Heart left ventricle (tissue), 16 donors: Measurements from ENCODE around the gene PFDN4. TPM values are rescaled to one million over a fixed set of nuclear protein-coding genes. Genes with fewer than 3 reads are reported as not detected.

Experiments
- ATAC-seq, 4 donors: fragments of 200-7000 bp; cut with Tn5 transposase; one replicate each; pipeline ENCODE4 v1.9.1; 2020 to 2022; ENCODE audit warnings: moderate library complexity in 4 of 4, mild to moderate bottlenecking in 3 of 4, moderate number of reproducible peaks in 1 of 4
- DNase-seq, 5 donors: peaks; one replicate each; pipeline ENCODE4 v3.0.0-alpha.2; 2020
- H3K27ac ChIP-seq, 12 donors: fragments of 200-600 bp; sonication (generic) in 4 of 12; one replicate each; pipeline versions ENCODE4 v1.5.0 to v1.8.0; 2016 to 2022; ENCODE audit warnings: mild to moderate bottlenecking in 2 of 12
- H3K27me3 ChIP-seq, 9 donors: fragments of 200-600 bp; sonication (generic) in 2 of 9; one replicate each; pipeline versions ENCODE4 v1.5.1 to v1.8.0; 2016 to 2022; ENCODE audit warnings: mild to moderate bottlenecking in 3 of 9
- H3K36me3 ChIP-seq, 9 donors: fragments of 200-600 bp; sonication (generic) in 2 of 9; one replicate each; pipeline versions ENCODE4 v1.5.0 to v1.8.0; 2018 to 2022; ENCODE audit warnings: mild to moderate bottlenecking in 2 of 9
- H3K4me1 ChIP-seq, 12 donors: fragments of 200-600 bp; sonication (generic) in 4 of 12; one replicate each; pipeline versions ENCODE4 v1.5.0 to v1.8.0; 2016 to 2022; ENCODE audit warnings: mild to moderate bottlenecking in 3 of 12
- H3K4me3 ChIP-seq, 12 donors: fragments of 200-600 bp; sonication (generic) in 4 of 12; one replicate each; pipeline versions ENCODE4 v1.5.0 to v1.8.0; 2017 to 2022; ENCODE audit warnings: mild to moderate bottlenecking in 9 of 12, moderate library complexity in 4 of 12
- H3K9me3 ChIP-seq, 12 donors: fragments of 200-600 bp; sonication (generic) in 4 of 12; one replicate each; pipeline versions ENCODE4 v1.5.0 to v1.8.0; 2016 to 2022; ENCODE audit warnings: mild to moderate bottlenecking in 1 of 12
- POLR2A ChIP-seq, 2 donors: fragments of 450-650 bp; IDR thresholded peaks; one replicate each; pipeline ENCODE4 v1.6.1; 2017; ENCODE audit warnings: antibody characterized with exemption in 2 of 2, mild to moderate bottlenecking in 2 of 2, moderate library complexity in 2 of 2
- WGBS, 4 donors: extraction: QIAGEN DNeasy Blood & Tissue Kit in 2 of 4; methylation state at CpG; one replicate each; pipeline versions ENCODE4 v1.1.5 to v1.1.7; 2013 to 2018; 5-methylcytosine and 5-hydroxymethylcytosine counted together
- intact Hi-C, 10 donors: fragments of 100-400 bp; cut with DNase I; formaldehyde crosslinking; loops; one replicate each; pipeline versions ENCODE4 v1.11.1 to v1.14.2; 2022
- polyA plus RNA-seq, 2 donors: library from polyadenylated mRNA; stranded (reverse); fragments of 200-250 nt; gene quantifications; one replicate each; pipeline ENCODE4 v1.2.3, GENCODE V29; 2013
- total RNA-seq, 9 donors: library from RNA; depleted of rRNA in 2 of 9; stranded (reverse); fragments of >200 nt in 2 of 9; fragmentation: NEBNext Ultra II Directional in 3 of 9; extraction: Animal tissue kit (Norgen Biotek cat#: 25700) in 3 of 9; gene quantifications; one replicate each; pipeline versions ENCODE4 v1.1.0 to v1.2.4, GENCODE V29; 2016 to 2023
- TF ChIP-seq, protein P1 (sequence below), 12 donors: fragments of 200-600 bp; sonication (generic) in 4 of 12; IDR thresholded peaks; one replicate each; pipeline versions ENCODE4 v1.5.0 to v1.8.0; 2018 to 2022; ENCODE audit warnings: antibody characterized with exemption in 12 of 12, mild to moderate bottlenecking in 5 of 12
- donor health status: ischemic (EF 13 %, LVEDD 7.1; RV severe dilation, severe dysfunction).
- donor health status: healthy with polysubstance abuse.
- donor health status: DM: no; HTN: yes; CAD: no.
- donor health status: DM: no; HTN: no; CAD: no.
- donor health status: ischemic (EF 25% LVEDD 6.9; RV normal size, moderate dysfunction).
- donor health status: ischemic (EF 25% LVEDD 5.7; RV mildly dilated, moderate dysfunction).
- donor health status: healthy.
- donor health status: DM: yes; HTN: yes; CAD: no.
- donor health status: ischemic (EF 35%, LVEDD 5.7; RV mildly dilated, moderate dysfunction).
- donor health status: nonischemic (EF 11% LVEDD 7.7; RV severe dilation, severe dysfunction).
- donor health status: DM: yes; HTN: yes; CAD: no.
- donor health status: PGD.
- donor health status: ischemic (EF 29% LVEDD 5.4; RV normal size, mild dysfunction).
- donor health status: nonischemic (EF 23%, LVEDD 6.1; RV moderate dilation, normal function).

PFDN4 gene
- total and polyA plus RNA-seq, 11 donors, result 21.0 to 92.0 (median 28.5) TPM

DNA sequence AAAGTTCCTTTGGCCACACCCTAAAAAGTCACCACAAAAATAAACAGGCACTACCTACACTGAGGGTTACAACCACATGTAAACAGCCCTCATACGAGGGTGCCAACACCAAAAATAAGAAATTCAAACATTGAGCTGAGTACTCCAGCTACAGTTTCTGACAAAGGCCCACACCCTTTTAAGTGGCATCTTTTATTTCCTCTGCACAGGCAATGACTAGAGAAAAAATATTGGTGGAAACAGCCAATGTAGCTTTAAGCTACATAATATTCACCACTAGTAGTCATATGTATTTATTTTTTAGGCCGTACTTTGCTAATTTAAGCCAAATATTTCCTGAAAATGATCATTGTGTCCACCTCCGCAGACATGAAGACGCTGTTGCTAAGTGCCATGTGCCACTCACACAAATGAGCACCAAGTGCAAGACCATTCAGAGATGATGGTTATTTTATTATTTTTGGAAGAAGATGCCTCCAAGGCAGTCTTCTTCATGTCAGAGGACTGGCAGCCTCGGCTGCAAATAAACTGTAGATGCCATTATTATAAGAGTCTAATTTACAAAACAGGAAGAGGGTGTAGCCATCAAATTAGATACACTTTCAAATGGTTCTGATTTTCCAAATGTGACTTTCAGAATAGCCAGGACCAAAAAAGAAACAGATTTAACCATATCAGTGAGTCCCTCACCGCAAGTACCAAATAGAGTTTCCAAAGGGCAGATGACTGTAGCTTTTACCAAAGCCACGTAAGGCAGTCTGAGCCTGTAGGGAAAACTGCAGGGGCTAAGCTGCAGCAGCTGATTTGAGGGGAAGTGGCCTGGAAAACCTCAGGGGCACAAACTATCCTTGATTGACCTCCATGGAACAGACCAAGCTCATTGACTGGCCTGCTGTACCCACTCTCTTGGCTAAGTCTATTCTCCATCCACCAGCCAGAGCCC is 47.6 kb upstream of the PFDN4 start:
- no peak overlapping the region for H3K27ac ChIP-seq
- no peak for ATAC-seq
- intact Hi-C loops, result no loop called here
- peaks cover 0 to 40% (median 3%) of the 10 kb centered on the region in 9 donors for H3K27me3 ChIP-seq
- H3K36me3 ChIP-seq, result no peaks in the 10 kb centered on the region
- no peaks in the 10 kb centered on the region for H3K9me3 ChIP-seq
- no peak overlapping the region for H3K4me3 ChIP-seq
- H3K4me1 ChIP-seq, result no peaks in the 10 kb centered on the region
- 68 to 75% (median 73%) methylated on average over 7 of the region's 7 CpGs for WGBS, 4 donors
- no peak for TF ChIP-seq POLR2A (IDR thresholded peaks at IDR 0.05)
- TF ChIP-seq, protein P1, sequence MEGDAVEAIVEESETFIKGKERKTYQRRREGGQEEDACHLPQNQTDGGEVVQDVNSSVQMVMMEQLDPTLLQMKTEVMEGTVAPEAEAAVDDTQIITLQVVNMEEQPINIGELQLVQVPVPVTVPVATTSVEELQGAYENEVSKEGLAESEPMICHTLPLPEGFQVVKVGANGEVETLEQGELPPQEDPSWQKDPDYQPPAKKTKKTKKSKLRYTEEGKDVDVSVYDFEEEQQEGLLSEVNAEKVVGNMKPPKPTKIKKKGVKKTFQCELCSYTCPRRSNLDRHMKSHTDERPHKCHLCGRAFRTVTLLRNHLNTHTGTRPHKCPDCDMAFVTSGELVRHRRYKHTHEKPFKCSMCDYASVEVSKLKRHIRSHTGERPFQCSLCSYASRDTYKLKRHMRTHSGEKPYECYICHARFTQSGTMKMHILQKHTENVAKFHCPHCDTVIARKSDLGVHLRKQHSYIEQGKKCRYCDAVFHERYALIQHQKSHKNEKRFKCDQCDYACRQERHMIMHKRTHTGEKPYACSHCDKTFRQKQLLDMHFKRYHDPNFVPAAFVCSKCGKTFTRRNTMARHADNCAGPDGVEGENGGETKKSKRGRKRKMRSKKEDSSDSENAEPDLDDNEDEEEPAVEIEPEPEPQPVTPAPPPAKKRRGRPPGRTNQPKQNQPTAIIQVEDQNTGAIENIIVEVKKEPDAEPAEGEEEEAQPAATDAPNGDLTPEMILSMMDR (IDR thresholded peaks at IDR 0.05), result no peak
- no peak for DNase-seq

DNA sequence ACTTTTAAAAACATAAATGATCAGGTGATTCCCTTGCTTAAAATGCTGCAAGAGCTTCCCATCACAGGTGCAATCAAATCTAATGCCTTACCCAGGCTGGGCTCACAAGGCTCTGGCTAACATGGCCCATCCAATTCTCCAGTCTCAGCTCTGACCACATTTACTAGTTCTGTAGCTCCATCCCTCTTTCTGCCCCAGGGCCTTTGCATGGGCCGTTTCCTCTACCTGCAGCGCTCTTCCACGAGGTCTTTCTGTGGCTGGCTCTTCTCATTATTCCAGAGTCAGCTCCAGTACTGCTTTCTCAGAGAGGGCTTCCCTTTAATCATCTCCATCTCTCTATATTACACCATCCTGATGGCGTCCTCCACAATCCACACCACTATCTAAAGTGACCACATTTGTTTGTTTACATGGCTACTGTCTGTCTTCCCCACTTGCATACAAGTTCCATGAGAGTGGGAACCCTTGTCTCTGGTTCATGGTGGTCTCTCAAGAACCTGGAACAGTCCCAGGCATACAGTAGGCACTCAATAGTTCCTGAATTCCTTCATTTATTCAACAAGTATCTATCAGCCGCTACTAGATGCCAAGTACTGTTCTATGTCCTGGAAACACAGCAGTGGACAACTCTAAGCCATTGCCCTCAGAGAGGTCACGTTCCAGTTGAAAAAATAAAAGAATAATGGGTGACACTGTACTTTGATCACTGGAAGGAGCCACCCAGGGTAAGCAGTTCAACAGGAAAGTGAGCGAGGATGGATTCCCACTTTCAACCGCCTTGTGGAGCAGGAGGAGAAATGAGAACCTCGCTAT is 46.7 kb upstream of the PFDN4 start:
- no peak for ATAC-seq
- no peaks in the 10 kb centered on the region for H3K4me1 ChIP-seq
- no peak overlapping the region for H3K27ac ChIP-seq
- no peak overlapping the region for H3K4me3 ChIP-seq
- peaks cover 0 to 46% (median 3%) of the 10 kb centered on the region in 9 donors for H3K27me3 ChIP-seq
- intact Hi-C loops, result no loop called here
- H3K36me3 ChIP-seq, result no peaks in the 10 kb centered on the region
- no peaks in the 10 kb centered on the region for H3K9me3 ChIP-seq
- WGBS, 4 donors, result 86 to 91% (median 88%) methylated on average over 9 of the region's 9 CpGs
- TF ChIP-seq, protein P1 (IDR thresholded peaks at IDR 0.05), result no peak
- TF ChIP-seq POLR2A (IDR thresholded peaks at IDR 0.05), result no peak
- no peak for DNase-seq

DNA sequence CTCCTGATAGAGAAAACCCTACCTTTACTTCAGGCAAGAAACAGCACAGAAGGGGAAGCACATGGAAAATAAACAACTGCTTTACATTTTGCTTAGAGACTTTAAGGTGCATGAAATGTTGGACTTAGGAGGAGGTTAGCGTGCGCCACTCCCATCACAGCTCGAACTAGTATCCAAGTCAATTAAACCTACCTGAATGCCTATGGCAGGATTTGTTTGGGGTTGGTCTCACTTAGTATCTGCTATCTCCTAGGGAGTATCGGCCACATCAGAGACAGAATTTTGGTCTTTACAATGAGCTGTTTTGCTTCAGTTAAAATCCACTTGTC is 46.1 kb upstream of the PFDN4 start:
- DNase-seq, result no peak
- Histone ChIP-seq H3K4me1 (no peaks in the 10 kb centered on the region), H3K36me3 (no peaks in the 10 kb centered on the region), H3K27me3 (peaks cover 0 to 52% (median 4%) of the 10 kb centered on the region in 9 donors), H3K27ac (no peak overlapping the region), H3K9me3 (no peaks in the 10 kb centered on the region), H3K4me3 (no peak overlapping the region)
- TF ChIP-seq POLR2A (IDR thresholded peaks at IDR 0.05), result no peak
- TF ChIP-seq, protein P1 (IDR thresholded peaks at IDR 0.05), result no peak
- no peak for ATAC-seq
- intact Hi-C loops, result no loop called here
- WGBS, 4 donors, result 91 to 94% (median 92%) methylated on average over 4 of the region's 4 CpGs

DNA sequence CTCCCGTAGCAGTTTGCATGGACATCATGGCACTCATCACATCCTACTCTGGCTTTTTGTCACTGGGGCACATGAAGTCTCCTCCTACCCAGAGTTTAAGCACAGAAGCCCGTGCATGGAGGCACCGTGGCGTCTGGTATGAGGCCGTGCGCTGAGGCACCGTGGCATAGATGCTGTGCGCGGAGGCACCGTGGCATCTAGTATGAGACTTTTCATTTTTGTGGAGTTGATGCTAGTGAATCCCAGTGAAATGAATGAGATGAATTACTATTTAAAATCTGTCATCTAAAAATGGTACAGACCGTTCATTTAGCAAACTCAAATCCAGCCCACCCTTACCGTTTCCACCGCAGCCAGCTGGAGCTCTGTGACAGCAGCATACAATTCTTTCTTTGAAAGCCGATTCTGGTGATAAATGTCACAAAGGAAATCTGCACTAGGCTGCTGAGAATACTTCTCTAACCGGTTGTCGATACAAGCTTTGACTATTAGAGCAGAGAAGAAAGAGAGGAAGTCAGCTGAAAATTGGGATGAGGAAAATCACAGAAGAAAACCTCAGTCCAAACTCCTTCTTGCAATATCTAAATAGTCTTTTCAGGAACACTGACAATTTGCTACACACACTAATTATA is 45.4 kb upstream of the PFDN4 start:
- no peak overlapping the region for H3K27ac ChIP-seq
- WGBS, 4 donors, result 67 to 74% (median 72%) methylated on average over 16 of the region's 16 CpGs
- intact Hi-C loops, result no loop called here
- H3K4me3 ChIP-seq, result no peak overlapping the region
- no peaks in the 10 kb centered on the region for H3K36me3 ChIP-seq
- no peak for ATAC-seq
- no peaks in the 10 kb centered on the region for H3K4me1 ChIP-seq
- no peak for DNase-seq
- no peaks in the 10 kb centered on the region for H3K9me3 ChIP-seq
- TF ChIP-seq, protein P1 (IDR thresholded peaks at IDR 0.05), result no peak
- no peak for TF ChIP-seq POLR2A (IDR thresholded peaks at IDR 0.05)
- H3K27me3 ChIP-seq, result peaks cover 0 to 59% (median 10%) of the 10 kb centered on the region in 9 donors
